GM12878 (cell line): ENCODE data around the gene PIP4K2A. TPM values are rescaled to one million over a fixed set of nuclear protein-coding genes. Genes with fewer than 3 reads are reported as not detected.

Experiments
- ASH2L ChIP-seq: fragments of 300-600, 200-600 bp; sonication (generic); IDR thresholded peaks from 2 replicates; pipeline ENCODE4 v1.6.1; 2017; ENCODE audit warnings: low read depth, mild to moderate bottlenecking, borderline replicate concordance
- DPF2 ChIP-seq: fragments of 450-650 bp; IDR thresholded peaks from 2 replicates; pipeline ENCODE4 v1.6.1; 2017; ENCODE audit warnings: mild to moderate bottlenecking
- FOS ChIP-seq: IDR thresholded peaks from 3 replicates; pipeline ENCODE4 v1.6.1; 2011; ENCODE audit warnings: borderline replicate concordance; ENCODE audit not compliant: insufficient read length; ENCODE audit errors: extremely low read depth
- HDAC6 ChIP-seq: fragments of 200-600 bp; sonication (generic); IDR thresholded peaks from one replicate; pipeline ENCODE4 v1.8.0; 2017; ENCODE audit warnings: antibody characterized with exemption; ENCODE audit not compliant: unreplicated experiment
- IRF4 ChIP-seq: IDR thresholded peaks from 2 replicates; pipeline ENCODE4 v1.6.1; 2011; ENCODE audit warnings: low read depth, low read length
- MEF2A ChIP-seq: IDR thresholded peaks from 2 replicates; pipeline ENCODE4 v1.6.1; 2011; ENCODE audit warnings: low read depth, mild to moderate bottlenecking, low read length, moderate library complexity; ENCODE audit not compliant: insufficient read depth
- RAD51 ChIP-seq: fragments of 450-650 bp; IDR thresholded peaks from 2 replicates; pipeline ENCODE4 v1.6.1; 2016; ENCODE audit warnings: moderate library complexity, mild to moderate bottlenecking, inconsistent platforms
- RUNX3 ChIP-seq: IDR thresholded peaks from 2 replicates; pipeline ENCODE4 v1.6.1; 2012; ENCODE audit warnings: low read length, inconsistent platforms
- WRNIP1 ChIP-seq: IDR thresholded peaks from 2 replicates; pipeline ENCODE4 v1.6.1; 2011; ENCODE audit warnings: low read depth, low read length, improper control_type of control experiment, borderline replicate concordance
- polyA plus RNA-seq, 11 experiments: library from polyadenylated mRNA; depleted of rRNA in 4 of 11; unstranded in 6 of 11; stranded (reverse) in 5 of 11; fragments of >200 nt; fragmentation: Nextera tagmentation in 4 of 11; fragmentation: Illumina TruSeq in 1 of 11; extraction: Ambion mirVana in 4 of 11; extraction: Trizol in 1 of 11; gene quantifications; 1 replicate in 1 of 11; 2 replicates in 10 of 11; pipeline versions ENCODE4 v1.2.1 to v1.2.3, GENCODE V29; 2011 to 2016; ENCODE audit warnings: inconsistent platforms in 2 of 11, missing spikeins in 2 of 11, low read depth in 1 of 11
- total RNA-seq, 4 experiments: library from RNA; depleted of rRNA in 3 of 4; stranded (reverse); fragments of >200 nt in 3 of 4; fragmentation: Illumina TruSeq in 1 of 4; extraction: Trizol in 1 of 4; gene quantifications; 2 replicates each; pipeline versions ENCODE4 v1.2.1 to v1.2.3, GENCODE V29; 2013 to 2021
- TF ChIP-seq, protein P1 (sequence below): fragments of 450-650 bp; IDR thresholded peaks from 2 replicates; pipeline ENCODE4 v1.6.1; 2016; ENCODE audit warnings: mild to moderate bottlenecking
- TF ChIP-seq, protein P2 (sequence below): fragments of 450-650 bp; IDR thresholded peaks from 2 replicates; pipeline ENCODE4 v1.6.1; 2016; ENCODE audit warnings: mild to moderate bottlenecking, moderate library complexity, borderline replicate concordance
- TF ChIP-seq, protein P3 (sequence below): fragments of 150-350 bp; IDR thresholded peaks from 2 replicates; pipeline ENCODE4 v1.6.1; 2016; ENCODE audit warnings: low read depth, low read length

Gene PIP4K2A
- total and polyA plus RNA-seq, 10 of the 15 experiments (the other 5 are each of a cell fraction or from before 2014, with no cell fraction given), result 54.3 to 139 (median 84.4) TPM

DNA sequence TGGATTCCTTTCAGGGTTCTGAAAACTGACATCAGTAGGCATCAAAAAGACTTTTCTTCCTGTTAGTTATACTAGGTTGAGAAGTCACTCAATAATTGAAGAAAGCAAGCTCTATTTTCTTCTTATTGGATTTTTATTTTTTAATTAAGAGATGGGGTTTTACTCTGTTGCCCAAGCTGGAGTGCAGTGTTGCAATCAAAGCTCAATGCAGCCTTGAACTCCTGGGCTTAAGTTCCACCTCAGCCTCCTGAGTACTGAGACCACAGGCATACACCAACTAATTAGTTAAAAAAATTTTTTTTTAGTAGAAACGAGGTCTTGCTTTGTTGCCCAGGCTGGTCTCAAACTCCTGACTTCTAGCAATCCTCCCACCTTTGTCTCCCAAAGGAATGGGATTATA lies 28.0 kb downstream of the PIP4K2A start (continued):
- no peak for TF ChIP-seq WRNIP1
- TF ChIP-seq, protein P1, sequence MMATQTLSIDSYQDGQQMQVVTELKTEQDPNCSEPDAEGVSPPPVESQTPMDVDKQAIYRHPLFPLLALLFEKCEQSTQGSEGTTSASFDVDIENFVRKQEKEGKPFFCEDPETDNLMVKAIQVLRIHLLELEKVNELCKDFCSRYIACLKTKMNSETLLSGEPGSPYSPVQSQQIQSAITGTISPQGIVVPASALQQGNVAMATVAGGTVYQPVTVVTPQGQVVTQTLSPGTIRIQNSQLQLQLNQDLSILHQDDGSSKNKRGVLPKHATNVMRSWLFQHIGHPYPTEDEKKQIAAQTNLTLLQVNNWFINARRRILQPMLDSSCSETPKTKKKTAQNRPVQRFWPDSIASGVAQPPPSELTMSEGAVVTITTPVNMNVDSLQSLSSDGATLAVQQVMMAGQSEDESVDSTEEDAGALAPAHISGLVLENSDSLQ, result no peak
- no peak for TF ChIP-seq MEF2A
- no peak for TF ChIP-seq RAD51
- TF ChIP-seq ASH2L, result no peak
- no peak for TF ChIP-seq HDAC6
- TF ChIP-seq IRF4, result no peak
- no peak for TF ChIP-seq RUNX3
- TF ChIP-seq, protein P2, sequence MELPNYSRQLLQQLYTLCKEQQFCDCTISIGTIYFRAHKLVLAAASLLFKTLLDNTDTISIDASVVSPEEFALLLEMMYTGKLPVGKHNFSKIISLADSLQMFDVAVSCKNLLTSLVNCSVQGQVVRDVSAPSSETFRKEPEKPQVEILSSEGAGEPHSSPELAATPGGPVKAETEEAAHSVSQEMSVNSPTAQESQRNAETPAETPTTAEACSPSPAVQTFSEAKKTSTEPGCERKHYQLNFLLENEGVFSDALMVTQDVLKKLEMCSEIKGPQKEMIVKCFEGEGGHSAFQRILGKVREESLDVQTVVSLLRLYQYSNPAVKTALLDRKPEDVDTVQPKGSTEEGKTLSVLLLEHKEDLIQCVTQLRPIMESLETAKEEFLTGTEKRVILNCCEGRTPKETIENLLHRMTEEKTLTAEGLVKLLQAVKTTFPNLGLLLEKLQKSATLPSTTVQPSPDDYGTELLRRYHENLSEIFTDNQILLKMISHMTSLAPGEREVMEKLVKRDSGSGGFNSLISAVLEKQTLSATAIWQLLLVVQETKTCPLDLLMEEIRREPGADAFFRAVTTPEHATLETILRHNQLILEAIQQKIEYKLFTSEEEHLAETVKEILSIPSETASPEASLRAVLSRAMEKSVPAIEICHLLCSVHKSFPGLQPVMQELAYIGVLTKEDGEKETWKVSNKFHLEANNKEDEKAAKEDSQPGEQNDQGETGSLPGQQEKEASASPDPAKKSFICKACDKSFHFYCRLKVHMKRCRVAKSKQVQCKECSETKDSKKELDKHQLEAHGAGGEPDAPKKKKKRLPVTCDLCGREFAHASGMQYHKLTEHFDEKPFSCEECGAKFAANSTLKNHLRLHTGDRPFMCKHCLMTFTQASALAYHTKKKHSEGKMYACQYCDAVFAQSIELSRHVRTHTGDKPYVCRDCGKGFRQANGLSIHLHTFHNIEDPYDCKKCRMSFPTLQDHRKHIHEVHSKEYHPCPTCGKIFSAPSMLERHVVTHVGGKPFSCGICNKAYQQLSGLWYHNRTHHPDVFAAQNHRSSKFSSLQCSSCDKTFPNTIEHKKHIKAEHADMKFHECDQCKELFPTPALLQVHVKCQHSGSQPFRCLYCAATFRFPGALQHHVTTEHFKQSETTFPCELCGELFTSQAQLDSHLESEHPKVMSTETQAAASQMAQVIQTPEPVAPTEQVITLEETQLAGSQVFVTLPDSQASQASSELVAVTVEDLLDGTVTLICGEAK, result no peak
- TF ChIP-seq, protein P3, sequence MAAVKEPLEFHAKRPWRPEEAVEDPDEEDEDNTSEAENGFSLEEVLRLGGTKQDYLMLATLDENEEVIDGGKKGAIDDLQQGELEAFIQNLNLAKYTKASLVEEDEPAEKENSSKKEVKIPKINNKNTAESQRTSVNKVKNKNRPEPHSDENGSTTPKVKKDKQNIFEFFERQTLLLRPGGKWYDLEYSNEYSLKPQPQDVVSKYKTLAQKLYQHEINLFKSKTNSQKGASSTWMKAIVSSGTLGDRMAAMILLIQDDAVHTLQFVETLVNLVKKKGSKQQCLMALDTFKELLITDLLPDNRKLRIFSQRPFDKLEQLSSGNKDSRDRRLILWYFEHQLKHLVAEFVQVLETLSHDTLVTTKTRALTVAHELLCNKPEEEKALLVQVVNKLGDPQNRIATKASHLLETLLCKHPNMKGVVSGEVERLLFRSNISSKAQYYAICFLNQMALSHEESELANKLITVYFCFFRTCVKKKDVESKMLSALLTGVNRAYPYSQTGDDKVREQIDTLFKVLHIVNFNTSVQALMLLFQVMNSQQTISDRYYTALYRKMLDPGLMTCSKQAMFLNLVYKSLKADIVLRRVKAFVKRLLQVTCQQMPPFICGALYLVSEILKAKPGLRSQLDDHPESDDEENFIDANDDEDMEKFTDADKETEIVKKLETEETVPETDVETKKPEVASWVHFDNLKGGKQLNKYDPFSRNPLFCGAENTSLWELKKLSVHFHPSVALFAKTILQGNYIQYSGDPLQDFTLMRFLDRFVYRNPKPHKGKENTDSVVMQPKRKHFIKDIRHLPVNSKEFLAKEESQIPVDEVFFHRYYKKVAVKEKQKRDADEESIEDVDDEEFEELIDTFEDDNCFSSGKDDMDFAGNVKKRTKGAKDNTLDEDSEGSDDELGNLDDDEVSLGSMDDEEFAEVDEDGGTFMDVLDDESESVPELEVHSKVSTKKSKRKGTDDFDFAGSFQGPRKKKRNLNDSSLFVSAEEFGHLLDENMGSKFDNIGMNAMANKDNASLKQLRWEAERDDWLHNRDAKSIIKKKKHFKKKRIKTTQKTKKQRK, result no peak
- TF ChIP-seq FOS, result no peak
- no peak for TF ChIP-seq DPF2
